ENCODE data around the gene CCDC185.
A peak's percentile ranks its signal among the peaks of the same experiment; 100 is the strongest.
"Not testable (repeated sequence)": the region's sequence is repeated elsewhere in the genome, so short reads cannot be mapped to it uniquely, and the experiment has no call there.

CCDC185 gene

DNA sequence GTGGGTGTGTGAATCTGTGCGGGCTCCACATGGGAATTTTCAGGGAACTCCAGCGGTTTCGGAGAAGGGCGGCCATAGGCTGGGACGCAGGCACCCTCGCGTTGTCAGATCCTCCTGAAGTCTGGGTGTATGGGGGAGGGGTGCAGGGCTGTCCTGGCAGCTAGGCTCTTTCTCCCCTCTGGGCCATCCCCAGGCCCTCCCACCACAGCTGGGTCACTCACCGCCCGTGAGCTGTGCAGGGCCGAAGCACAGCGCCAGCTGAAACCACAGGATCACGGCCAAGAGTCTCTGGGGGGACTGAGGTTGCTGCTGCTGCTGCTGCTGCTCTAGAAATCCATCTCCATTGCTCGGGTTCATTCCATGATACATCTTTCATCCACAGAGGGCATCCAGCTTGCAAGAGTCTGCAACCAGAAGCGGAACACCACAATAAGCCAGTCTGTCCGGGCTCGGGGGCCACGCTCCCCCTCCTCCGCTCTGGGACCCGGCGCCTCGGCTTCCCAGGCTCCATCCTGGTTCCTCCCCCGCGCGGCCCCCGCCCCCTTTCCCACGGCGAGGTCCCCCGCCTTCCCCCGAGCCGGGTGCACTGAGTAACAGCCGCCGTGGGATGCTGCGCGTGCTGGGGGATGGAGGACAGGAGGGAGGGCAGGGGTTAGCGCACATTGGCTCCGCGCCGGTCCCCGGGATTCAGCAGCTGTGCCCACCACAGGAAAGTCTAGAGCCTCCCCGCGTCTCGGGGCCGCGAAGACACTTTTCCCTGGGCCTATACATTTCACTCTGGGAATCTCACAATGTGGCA lies 30.0 kb upstream of the CCDC185 start:
- no peaks in the 10 kb centered on the region for H3K9me3 ChIP-seq (ENCODE audit: low read length)
- no peaks in the 10 kb centered on the region for H3K36me3 ChIP-seq (ENCODE audit: insufficient read depth, low read length)
- H3K4me3 ChIP-seq (ENCODE audit: low read length): peak overlapping the region; percentile 56
- peak overlapping the region; percentile 57 for H2AFZ ChIP-seq (ENCODE audit: low read depth, low read length)
- H3K27me3 ChIP-seq (ENCODE audit: insufficient read depth, low read length): peaks cover 54% of the 10 kb centered on the region
- peaks cover 11% of the 10 kb centered on the region for H3K4me1 ChIP-seq (ENCODE audit: insufficient read depth, low read length)

DNA sequence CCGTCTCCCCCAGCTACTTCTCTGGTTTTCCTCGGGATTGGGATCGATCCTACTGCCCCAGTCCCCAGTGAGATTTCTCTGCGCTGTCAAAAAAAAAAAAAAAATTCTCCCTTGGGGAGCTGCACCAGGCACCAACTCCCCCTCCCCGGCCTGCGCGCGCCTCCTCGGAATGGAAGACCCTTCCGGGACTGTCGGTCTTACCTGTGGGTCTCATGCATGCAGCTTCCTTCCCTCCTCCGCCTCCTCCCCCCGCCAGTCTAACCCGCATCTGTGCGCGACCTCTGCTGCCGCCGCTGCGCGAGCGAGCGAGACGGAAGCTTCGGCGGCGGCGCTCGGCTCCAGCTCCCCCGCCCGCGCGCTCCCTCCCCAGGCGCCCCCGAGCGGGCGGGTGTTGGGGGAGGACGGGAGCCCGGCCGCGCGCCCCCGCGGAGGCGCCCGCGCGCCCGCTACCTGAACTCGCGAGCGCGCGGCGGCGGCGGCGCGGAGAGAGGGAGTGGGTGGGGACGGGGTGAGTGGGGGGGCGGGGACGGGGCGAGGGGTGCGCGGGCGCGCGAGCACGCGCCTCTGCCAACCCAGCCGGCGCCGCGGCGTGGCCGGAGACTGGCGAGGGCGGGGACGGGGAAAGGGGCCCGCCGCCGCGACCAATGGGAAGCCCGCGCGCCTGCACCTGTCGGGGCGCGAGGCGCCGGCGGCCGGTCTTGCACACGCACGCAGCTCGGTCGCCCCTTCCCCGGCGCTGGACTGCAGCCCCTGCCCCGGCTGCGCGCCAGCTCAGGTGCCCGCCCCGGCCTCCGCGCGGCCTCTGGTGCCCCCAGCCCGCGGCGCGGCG lies 29.1 kb upstream of the CCDC185 start, which contains the start of gene SUSD4:
TSS of gene SUSD4 (minus strand) at position 321 of the 829 bp plus-strand sequence. CDS start 751 bp downstream, outside the sequence.
- Histone ChIP-seq H3K36me3 (ENCODE audit: insufficient read depth, low read length) (no peaks in the 10 kb centered on the region), H2AFZ (ENCODE audit: low read depth, low read length) (peak within 1 kb of the TSS; percentile 77), H3K4me1 (ENCODE audit: insufficient read depth, low read length) (peaks cover 11% of the 10 kb centered on the region), H3K4me3 (ENCODE audit: low read length) (peak within 1 kb of the TSS; percentile 56), H3K9me3 (ENCODE audit: low read length) (no peaks in the 10 kb centered on the region), H3K27me3 (ENCODE audit: insufficient read depth, low read length) (peaks cover 48% of the 10 kb centered on the region)

DNA sequence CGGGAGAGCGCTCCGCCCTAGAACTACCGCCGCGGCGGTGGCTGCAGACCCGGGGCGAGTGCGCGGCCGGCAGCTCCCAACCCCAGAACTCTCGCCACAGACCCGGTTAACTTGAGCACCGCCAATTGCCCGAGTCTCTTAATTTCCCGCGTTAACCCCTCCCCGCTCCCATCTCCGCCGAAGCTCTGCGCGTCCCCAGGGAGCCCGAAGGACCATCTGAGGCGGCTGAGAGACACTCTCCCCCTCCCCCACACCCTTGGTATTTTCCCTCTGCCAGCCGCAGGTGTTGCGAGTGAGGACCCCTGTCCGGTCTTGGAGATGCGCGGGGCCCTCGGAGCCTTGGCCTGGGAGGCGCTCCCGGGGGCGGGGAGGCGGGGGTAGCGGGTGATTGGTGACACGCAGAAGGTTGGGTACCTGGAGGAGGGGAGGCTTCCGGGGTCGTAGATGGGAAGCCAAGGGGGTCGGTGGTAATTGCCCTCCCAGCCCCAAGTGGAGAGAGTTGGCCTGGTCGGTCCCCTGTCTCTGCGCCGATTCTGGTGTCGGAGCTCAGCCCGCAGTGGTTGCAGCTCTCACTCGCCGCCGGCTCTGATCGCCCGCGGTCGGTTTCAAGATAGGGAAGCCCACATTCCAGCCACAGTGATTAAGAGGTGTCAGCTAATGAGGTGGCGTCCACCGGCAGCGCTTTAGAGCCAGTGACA lies 28.4 kb upstream of the CCDC185 start:
- Histone ChIP-seq H3K4me1 (ENCODE audit: insufficient read depth, low read length) (peaks cover 11% of the 10 kb centered on the region), H3K4me3 (ENCODE audit: low read length) (peak overlapping the region; percentile 56), H3K9me3 (ENCODE audit: low read length) (no peaks in the 10 kb centered on the region), H3K36me3 (ENCODE audit: insufficient read depth, low read length) (no peaks in the 10 kb centered on the region), H3K27me3 (ENCODE audit: insufficient read depth, low read length) (peaks cover 41% of the 10 kb centered on the region), H2AFZ (ENCODE audit: low read depth, low read length) (peak overlapping the region; percentile 77)

DNA sequence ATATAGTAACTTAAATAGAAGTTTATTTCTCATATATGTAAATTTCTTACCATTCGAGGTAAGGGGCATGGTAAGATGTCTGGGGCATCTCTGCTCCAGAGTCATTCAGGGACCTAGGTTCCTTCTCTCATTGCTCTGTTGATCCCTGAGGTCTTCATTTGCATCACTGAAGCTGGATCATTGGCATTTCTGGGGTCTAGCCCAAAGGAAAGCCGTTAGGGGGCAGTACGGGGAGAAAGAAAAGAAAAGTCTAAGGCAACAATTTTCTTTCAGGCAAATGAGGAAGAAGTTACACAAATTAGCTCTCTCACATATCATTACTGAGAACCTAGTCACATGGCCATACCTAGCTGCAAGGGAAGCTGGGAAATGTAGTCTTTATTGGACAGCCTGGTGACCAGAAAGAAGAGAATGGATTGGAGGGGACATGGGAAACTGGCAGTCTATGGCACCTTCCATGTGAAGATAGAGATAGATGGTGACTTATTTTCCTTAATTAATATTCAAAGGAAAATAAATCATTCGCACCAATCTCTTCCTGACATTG lies 19.1 kb upstream of the CCDC185 start:
- no peaks in the 10 kb centered on the region for H3K27me3 ChIP-seq (ENCODE audit: insufficient read depth, low read length)

DNA sequence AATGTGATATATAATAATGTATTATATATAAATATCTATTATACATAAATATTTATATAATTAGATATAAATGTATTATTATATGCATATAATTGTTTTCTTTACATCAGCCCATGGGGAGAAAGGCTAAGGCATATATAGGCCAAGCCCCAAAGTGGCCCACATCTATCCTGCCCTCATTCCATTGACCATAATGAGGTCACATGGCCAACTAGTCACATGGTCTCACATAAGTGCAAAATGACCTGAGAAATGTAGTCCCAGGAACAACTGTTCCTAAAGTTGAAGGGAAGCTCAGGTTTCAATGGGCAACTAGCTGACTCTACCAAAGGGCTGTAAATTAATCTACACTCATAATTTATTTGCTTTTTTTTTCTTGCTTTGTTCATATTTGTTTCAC lies 14.5 kb upstream of the CCDC185 start:
- Histone ChIP-seq H3K36me3 (ENCODE audit: insufficient read depth, low read length) (no peaks in the 10 kb centered on the region), H3K27me3 (ENCODE audit: insufficient read depth, low read length) (no peaks in the 10 kb centered on the region), H3K4me3 (ENCODE audit: low read length) (no peak overlapping the region), H2AFZ (ENCODE audit: low read depth, low read length) (no peak overlapping the region), H3K4me1 (ENCODE audit: insufficient read depth, low read length) (no peaks in the 10 kb centered on the region), H3K9me3 (ENCODE audit: low read length) (no peaks in the 10 kb centered on the region)

More for the DNA sequence above, 19.1 kb upstream of the CCDC185 start:
- H3K36me3 ChIP-seq (ENCODE audit: insufficient read depth, low read length): no peaks in the 10 kb centered on the region
- H3K4me1 ChIP-seq (ENCODE audit: insufficient read depth, low read length): no peaks in the 10 kb centered on the region
- H3K4me3 ChIP-seq (ENCODE audit: low read length): no peak overlapping the region
- no peaks in the 10 kb centered on the region for H3K9me3 ChIP-seq (ENCODE audit: low read length)
- no peak overlapping the region for H2AFZ ChIP-seq (ENCODE audit: low read depth, low read length)

DNA sequence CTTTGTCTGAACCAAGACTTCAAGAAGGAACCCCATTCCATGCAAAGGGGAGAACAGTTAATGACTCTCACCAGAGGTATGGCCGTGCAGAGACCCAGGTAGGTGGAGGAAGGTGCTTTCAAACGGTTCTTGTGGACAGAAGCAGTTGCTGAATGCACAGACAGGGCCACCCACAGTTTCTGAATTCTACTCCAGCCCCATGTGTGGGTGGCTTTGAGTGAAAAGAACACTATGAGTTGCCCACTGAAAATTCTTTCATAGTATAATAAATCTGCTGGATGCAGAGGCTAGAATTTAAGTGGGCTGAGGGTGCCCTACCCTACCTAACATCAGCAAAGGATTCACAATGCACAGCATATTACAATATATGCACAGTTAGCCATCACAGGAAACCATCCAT lies 7.2 kb upstream of the CCDC185 start:
- Histone ChIP-seq H3K36me3 (ENCODE audit: insufficient read depth, low read length) (no peaks in the 10 kb centered on the region), H3K4me3 (ENCODE audit: low read length) (no peak overlapping the region), H3K27me3 (ENCODE audit: insufficient read depth, low read length) (peaks cover 2% of the 10 kb centered on the region), H2AFZ (ENCODE audit: low read depth, low read length) (no peak overlapping the region), H3K4me1 (ENCODE audit: insufficient read depth, low read length) (no peaks in the 10 kb centered on the region), H3K9me3 (ENCODE audit: low read length) (no peaks in the 10 kb centered on the region)

DNA sequence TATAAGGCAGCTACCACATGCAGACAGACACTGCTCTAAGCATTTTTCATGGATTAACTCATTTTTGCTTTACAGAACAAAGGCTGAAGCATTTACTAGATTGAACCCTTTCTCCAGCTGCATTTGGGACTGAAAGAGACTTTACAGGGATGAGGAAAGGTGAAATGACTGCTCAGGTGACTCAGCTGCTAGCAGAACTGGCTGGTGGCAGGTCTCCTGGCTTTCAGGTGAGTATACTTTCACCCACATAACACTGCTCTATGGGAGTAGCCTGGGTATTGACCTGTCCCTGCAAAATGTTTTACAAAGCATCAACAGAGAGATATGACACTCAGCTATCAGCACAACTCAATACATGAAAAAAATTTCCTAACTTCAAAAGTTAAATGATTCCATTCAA lies 2.6 kb upstream of the CCDC185 start:
- Histone ChIP-seq H3K27me3 (ENCODE audit: insufficient read depth, low read length) (peaks cover 2% of the 10 kb centered on the region), H3K9me3 (ENCODE audit: low read length) (no peaks in the 10 kb centered on the region), H2AFZ (ENCODE audit: low read depth, low read length) (no peak overlapping the region), H3K36me3 (ENCODE audit: insufficient read depth, low read length) (no peaks in the 10 kb centered on the region), H3K4me1 (ENCODE audit: insufficient read depth, low read length) (no peaks in the 10 kb centered on the region), H3K4me3 (ENCODE audit: low read length) (no peak overlapping the region)

DNA sequence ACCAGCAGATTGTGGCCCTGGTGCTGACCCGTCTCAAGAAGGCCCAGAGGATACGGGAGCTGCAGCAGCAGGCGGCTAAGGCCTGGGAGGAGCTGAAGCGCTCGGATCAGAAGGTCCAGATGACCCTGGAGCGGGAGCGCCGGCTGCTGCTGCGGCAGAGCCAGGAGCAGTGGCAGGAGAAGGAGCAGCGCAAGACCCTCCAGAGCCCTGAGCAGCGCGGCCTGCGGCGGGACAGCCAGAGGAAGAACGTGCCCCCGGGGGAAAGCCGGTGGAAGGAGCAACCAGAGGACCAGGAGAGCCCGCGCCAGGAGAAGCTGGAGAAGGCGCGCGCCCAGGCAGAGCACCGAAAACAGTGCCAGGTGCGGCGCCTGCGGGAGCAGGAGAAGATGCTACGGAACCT lies 1.0 kb downstream of the CCDC185 start:
- H3K4me3 ChIP-seq (ENCODE audit: low read length): no peak overlapping the region
- H2AFZ ChIP-seq (ENCODE audit: low read depth, low read length): no peak overlapping the region
- no peaks in the 10 kb centered on the region for H3K27me3 ChIP-seq (ENCODE audit: insufficient read depth, low read length)
- no peaks in the 10 kb centered on the region for H3K36me3 ChIP-seq (ENCODE audit: insufficient read depth, low read length)
- H3K9me3 ChIP-seq (ENCODE audit: low read length): no peaks in the 10 kb centered on the region
- H3K4me1 ChIP-seq (ENCODE audit: insufficient read depth, low read length): no peaks in the 10 kb centered on the region

DNA sequence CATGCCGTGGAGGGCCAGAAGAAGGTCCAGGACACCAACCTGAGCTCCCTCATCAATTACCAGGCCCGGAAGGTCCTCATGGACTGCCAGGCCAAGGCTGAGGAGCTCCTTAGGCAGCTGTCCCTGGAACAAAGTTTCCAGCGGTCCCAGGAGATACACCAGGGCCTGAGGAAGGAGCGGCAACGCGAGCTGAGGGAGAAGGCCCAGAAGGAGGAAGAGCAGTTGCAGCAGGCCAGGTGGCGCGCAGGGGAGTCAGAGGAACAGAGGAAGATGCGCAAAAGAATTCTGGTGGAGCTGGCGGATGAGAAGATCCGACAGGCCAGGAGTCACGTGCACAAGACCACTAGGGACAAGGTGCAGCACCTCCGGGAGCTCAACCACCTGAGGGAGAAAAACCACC lies 1.5 kb downstream of the CCDC185 start:
- Histone ChIP-seq H3K27me3 (ENCODE audit: insufficient read depth, low read length) (no peaks in the 10 kb centered on the region), H3K4me3 (ENCODE audit: low read length) (no peak overlapping the region), H2AFZ (ENCODE audit: low read depth, low read length) (no peak overlapping the region), H3K9me3 (ENCODE audit: low read length) (no peaks in the 10 kb centered on the region), H3K4me1 (ENCODE audit: insufficient read depth, low read length) (no peaks in the 10 kb centered on the region), H3K36me3 (ENCODE audit: insufficient read depth, low read length) (no peaks in the 10 kb centered on the region)

DNA sequence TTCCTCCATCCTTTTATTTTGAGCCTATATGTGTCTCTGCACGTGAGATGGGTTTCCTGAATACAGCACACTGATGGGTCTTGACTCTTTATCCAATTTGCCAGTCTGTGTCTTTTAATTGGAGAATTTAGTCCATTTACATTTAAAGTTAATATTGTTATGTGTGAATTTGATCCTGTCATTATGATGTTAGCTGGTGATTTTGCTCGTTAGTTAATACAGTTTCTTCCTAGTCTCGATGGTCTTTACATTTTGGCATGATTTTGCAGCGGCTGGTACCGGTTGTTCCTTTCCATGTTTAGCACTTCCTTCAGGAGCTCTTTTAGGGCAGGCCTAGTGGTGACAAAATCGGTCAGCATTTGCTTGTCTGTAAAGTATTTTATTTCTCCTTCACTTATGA lies 6.2 kb downstream of the CCDC185 start:
- H3K27me3 ChIP-seq (ENCODE audit: insufficient read depth, low read length); H3K4me3 ChIP-seq (ENCODE audit: low read length); H3K4me1 ChIP-seq (ENCODE audit: insufficient read depth, low read length); H3K9me3 ChIP-seq (ENCODE audit: low read length); H2AFZ ChIP-seq (ENCODE audit: low read depth, low read length); H3K36me3 ChIP-seq (ENCODE audit: insufficient read depth, low read length): not testable (repeated sequence)

DNA sequence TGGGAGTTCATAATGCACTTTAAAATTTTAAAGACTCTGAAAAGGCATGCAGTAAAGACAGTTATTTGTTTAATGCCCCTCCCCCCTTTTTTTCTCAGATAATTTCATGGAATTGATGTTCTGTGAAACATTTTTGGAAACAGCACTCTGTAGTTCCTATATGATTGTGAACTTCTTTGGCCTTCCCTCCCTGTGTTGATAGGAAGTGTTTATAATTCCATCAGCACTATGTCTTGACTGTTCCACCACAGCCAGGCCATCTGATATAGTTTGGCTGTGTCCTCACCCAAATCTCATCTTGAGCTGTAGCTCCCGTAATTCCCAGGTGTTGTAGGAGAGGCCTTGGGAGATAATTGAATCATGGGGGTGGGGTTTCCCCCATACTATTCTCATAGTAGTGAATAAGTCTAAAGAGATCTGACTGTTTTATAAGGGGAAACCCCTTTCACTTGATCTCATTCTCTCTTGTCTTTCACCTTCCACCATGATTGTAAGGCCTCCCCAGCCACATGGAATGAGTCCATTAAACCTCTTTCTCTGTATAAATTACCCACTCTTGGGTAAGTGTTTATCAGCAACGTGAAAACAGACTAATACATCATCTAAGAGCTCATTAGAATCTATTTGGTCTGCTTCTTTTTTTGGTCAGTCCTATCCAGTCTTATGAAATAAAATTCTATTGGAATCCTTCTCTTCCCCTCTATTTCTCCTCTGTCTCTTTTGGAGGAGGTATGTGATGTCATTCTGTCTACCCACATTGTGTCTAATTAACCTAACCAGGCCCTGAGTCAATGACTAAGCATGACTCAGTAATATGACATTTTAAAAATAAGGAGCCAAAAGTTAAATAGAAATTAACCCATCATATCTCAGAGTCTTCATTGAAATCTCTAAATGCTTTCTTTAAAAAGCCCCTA lies 8.9 kb downstream of the CCDC185 start:
- Histone ChIP-seq H3K27me3 (ENCODE audit: insufficient read depth, low read length) (no peaks in the 10 kb centered on the region), H3K4me1 (ENCODE audit: insufficient read depth, low read length) (no peaks in the 10 kb centered on the region), H3K36me3 (ENCODE audit: insufficient read depth, low read length) (no peaks in the 10 kb centered on the region), H3K4me3 (ENCODE audit: low read length) (no peak overlapping the region), H3K9me3 (ENCODE audit: low read length) (no peaks in the 10 kb centered on the region), H2AFZ (ENCODE audit: low read depth, low read length) (no peak overlapping the region)

DNA sequence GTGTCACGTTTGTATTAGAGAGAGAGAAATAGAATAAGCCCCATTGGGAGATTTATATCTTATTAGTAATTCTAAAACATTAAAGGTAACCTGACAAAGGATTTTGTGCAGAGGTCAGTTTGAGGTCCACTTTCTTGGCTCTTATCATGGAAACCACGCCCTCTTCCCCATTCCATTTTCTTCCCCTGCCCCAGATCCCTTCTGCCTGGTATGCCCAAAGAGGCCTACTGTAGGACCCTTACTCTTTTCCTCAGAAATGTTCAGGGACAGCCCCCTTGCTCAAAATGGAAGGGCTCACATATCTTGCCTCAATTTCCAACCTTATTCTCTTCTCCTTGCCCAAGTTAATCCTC lies 9.6 kb downstream of the CCDC185 start:
- H2AFZ ChIP-seq (ENCODE audit: low read depth, low read length): no peak overlapping the region
- H3K4me3 ChIP-seq (ENCODE audit: low read length): no peak overlapping the region
- H3K27me3 ChIP-seq (ENCODE audit: insufficient read depth, low read length): no peaks in the 10 kb centered on the region
- no peaks in the 10 kb centered on the region for H3K9me3 ChIP-seq (ENCODE audit: low read length)
- H3K4me1 ChIP-seq (ENCODE audit: insufficient read depth, low read length): no peaks in the 10 kb centered on the region
- H3K36me3 ChIP-seq (ENCODE audit: insufficient read depth, low read length): no peaks in the 10 kb centered on the region

Measured in neuron (in vitro differentiated cells).